NCI-H2081 treated with DMSO at 0.1 percent for 48 hours (cell line): ENCODE results near the gene PLPP4.

Source experiments
- DNase-seq: peaks from one replicate; lab custom pipeline; 2025; lab: John Stamatoyannopoulos, UW

The PLPP4 gene

GRCh38 chr10:120456626-120457430, at the start of gene PLPP4:
TSS of gene PLPP4 (plus strand) at chr10:120457227. CDS start at chr10:120457306, 79 bp downstream.
- DNase-seq = no peak

- no peak for DNase-seq
These were observed 47.2 kb upstream of the PLPP4 start for GRCh38 chr10:120409816-120410215.

DNA sequence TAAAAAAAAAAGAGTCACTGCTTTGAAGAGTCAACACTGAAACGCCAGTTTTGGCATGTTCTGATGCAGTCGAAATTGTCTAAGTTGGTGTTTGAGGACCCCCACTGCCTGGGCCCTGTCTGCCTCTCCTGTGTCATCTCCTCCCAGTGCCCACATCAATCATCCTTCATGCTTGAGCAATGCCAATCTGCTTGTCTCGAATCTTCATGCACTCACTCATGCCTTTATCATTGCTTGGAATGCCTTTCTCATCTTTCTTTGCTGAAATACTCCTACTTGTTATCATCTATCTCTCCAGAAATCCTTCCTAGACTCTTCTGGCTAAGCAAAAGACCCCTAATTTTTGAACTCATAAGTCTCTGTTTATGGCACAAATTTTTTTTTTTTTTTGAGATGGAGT, 42.1 kb upstream of the PLPP4 start:
- no peak for DNase-seq

DNA sequence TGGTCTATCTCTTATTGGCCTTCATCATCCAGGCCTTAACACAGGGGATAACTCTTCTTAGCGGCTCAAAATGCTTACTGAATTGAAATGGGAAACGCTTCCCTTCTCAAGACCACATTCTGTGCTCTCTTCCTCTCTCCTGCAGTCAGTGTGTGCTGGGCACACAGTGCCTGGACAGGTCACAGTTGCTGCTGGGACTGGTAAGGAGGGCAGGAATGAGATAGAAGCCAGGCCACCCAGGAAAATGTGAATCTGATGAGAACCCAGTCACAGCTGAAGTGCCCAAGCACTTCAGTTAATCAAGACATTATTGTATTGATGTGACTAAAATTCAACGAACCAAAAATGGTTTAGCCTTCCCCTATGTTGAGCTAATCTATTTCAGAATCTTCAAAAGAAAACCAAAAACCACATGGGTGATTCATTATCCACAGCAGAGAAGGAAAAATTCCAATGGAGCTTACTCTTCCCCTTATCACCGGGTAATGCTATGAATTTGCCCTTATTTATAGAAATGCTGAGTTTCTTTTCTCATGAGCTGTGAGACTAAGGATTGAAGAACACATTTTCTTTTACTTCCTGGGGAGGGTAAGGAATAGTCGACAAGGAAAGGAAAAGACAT, 41.2 kb upstream of the PLPP4 start:
- no peak for DNase-seq

DNA sequence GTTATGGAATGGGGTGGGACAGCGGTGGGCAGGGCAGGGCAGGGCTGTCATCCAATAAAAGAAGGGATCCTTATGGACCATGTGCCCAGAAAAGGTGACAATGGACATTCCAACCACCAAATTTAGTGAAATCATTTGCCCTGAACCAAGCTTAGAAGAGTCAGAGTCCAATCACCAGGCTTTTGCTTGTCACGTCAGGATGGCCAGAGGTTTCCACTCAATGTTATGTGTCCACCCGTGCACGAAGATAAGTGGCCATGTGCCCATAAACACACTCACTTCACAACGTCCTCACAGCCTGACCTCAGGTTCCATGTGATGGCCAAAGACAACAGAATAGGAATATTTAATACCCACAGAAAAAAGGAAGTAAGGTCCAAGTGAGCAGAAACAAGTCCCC, 36.6 kb upstream of the PLPP4 start:
- no peak for DNase-seq

GRCh38 chr10:120421250-120421649, 35.8 kb upstream of the PLPP4 start:
- DNase-seq = no peak

DNA sequence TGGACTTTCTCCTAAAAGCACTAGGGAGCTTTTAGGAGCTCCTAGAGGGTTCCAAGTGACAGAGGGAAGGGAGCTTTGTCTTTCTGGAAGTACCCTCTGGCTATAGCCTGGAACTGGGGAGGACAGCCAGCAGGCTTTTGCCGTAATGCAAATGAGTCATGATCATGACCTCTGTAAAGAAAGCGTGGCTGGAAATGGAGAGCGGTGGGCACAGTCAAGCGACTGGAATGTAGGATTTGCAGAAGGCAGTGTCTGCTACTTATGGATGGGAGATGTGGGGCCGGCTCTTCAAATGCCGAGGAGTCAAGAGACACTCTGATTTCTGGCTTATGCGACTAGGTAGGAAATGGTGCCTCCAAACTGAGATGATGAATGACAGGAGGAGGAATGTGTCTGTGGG, 34.6 kb upstream of the PLPP4 start:
- DNase-seq = no peak

GRCh38 chr10:120423431-120424197, 33.4 kb upstream of the PLPP4 start:
- no peak for DNase-seq

GRCh38 chr10:120424198-120424464, 32.9 kb upstream of the PLPP4 start:
- DNase-seq = no peak

- DNase-seq = no peak
These were observed 30.7 kb upstream of the PLPP4 start for GRCh38 chr10:120426306-120426705.

- no peak for DNase-seq
These were observed 28.3 kb upstream of the PLPP4 start for GRCh38 chr10:120428754-120429153.

GRCh38 chr10:120429395-120429794, 27.6 kb upstream of the PLPP4 start:
- no peak for DNase-seq

- DNase-seq = no peak
These were observed 25.8 kb upstream of the PLPP4 start for GRCh38 chr10:120431251-120431651.

GRCh38 chr10:120432209-120432608, 24.8 kb upstream of the PLPP4 start:
- DNase-seq = no peak

- DNase-seq = no peak
These were observed 23.9 kb upstream of the PLPP4 start for GRCh38 chr10:120433141-120433540.

- no peak for DNase-seq
These were observed 20.5 kb upstream of the PLPP4 start for GRCh38 chr10:120436439-120437112.

DNA sequence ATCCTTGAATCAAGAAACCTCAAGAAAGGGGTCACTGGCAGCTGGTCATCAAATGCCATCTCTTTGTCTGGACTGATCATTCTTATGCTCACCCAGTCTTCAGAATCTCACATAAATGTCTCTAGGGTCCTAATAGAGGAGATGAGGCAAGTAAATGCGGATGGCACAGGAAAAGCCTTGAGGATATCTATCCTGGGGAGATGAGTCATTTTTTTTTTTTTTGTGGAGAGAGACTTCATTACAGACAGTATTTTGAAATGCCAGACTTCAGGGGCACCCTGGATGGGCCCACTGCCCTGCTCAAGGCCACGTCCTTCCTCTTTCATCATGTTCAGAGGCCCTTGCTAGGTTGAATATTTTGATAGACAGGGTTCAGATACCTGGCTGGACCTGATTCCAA, 19.5 kb upstream of the PLPP4 start:
- no peak for DNase-seq

GRCh38 chr10:120451968-120452367, 5.1 kb upstream of the PLPP4 start:
- no peak for DNase-seq

DNA sequence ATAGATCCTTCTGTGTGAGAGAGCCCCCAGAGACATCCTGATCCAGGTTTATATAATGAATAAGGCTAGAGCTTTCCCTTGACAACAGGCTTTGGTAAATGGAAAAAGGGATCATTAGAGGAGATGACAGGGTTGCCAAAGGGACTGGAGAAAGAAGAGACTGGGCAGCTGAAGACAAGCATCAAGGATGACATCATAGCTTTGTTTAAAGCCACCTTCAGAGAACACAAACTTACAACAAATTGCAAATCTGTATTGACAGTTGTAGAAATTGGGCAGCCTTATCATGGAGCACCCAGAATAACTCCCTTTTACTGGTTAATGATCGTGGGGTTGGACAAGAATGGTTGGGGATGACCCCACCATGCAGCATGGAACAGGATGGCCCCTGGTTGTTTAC, 3.7 kb upstream of the PLPP4 start:
- no peak for DNase-seq

- DNase-seq = no peak
These were observed 3.1 kb upstream of the PLPP4 start for GRCh38 chr10:120453886-120454285.

DNA sequence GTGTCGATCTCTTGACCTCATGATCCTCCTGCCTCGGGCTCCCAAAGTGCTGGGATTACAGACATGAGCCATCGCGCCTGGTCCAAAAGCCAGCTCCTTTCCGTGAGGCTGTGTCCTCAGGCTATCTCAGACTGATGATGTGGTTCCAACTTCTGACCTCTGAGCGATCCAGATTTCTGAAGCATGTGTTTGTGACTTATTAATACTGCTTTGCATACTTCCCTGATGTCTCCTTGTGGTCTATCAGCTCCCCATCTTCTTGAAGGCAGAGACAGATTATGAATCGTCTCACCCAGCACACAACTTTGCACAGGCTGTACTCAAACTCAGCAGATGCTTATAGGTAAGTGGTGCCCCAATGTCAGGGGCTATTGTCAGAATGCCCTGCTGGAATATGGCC, 2.0 kb upstream of the PLPP4 start:
- no peak for DNase-seq

GRCh38 chr10:120455606-120456005, 1.4 kb upstream of the PLPP4 start:
- DNase-seq = no peak

DNA sequence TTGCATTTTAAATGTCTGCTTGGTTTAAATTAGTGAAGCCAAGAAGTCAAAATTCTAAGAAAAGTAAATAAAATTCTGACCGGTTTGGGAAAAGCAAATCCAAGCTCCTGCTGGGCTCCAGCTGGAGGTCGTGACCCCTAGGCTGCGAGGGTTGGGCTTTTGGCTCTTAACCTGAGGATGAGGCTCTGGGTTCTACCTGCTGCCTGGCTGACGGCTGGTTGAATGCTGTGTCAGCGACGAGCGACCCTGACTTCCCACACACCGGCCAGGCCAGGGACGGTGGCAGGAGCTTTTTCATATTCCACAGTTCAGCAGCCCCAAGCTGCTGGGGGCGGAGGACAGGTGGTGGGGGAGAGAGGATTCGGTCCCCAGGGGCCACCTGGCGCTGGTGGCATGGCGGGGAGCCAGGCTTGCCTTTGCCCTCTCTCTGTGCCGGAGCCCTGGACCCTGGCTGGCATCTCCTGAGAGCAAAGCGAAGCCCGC, 843 bp upstream of the PLPP4 start:
- no peak for DNase-seq
